ENCODE data around the gene KRTAP2-3.
"Not testable (repeated sequence)": the region's sequence is repeated elsewhere in the genome, so short reads cannot be mapped to it uniquely, and the experiment has no call there.

- TF ChIP-seq TAF1 (IDR thresholded peaks at IDR 0.05; ENCODE audit: borderline replicate concordance, low read depth, low read length); POLR2A (IDR thresholded peaks at IDR 0.05; ENCODE audit: low read depth, low read length); POLR2AphosphoS5 (IDR thresholded peaks at IDR 0.05; ENCODE audit: low read depth, low read length): not testable (repeated sequence)
Measured at GRCh38 chr17:41054556-41054955, 5.4 kb downstream of the KRTAP2-3 start.

Measured in GM12892 (cell line).